ENCODE data around the gene SMIM36. TPM values are rescaled to one million over a fixed set of nuclear protein-coding genes. Genes with fewer than 3 reads are reported as not detected.

Gene SMIM36
- total and polyA plus RNA-seq, 11 donors: not detected

- intact Hi-C loops (cut with DNase I): loop anchor here in 1 of 10 donors (10.0 kb wide), 1 partner anchor 872 kb away; no protein-coding TSS in a partner anchor
These were observed 68.8 kb downstream of the SMIM36 start for GRCh38 chr17:55442462-55442861.

GRCh38 chr17:55441544-55441943 lies 69.7 kb downstream of the SMIM36 start:
- Histone ChIP-seq H3K36me3 (no peaks in the 10 kb centered on the region), H3K4me3 (no peak overlapping the region), H3K4me1 (peaks cover 0 to 23% (median 0%) of the 10 kb centered on the region in 12 donors), H3K27me3 (no peaks in the 10 kb centered on the region), H3K27ac (peak overlapping the region in 1 of 12 donors; percentile 88), H3K9me3 (no peaks in the 10 kb centered on the region)
- no peak for TF ChIP-seq POLR2A (IDR thresholded peaks at IDR 0.05)
- TF ChIP-seq, protein P1, sequence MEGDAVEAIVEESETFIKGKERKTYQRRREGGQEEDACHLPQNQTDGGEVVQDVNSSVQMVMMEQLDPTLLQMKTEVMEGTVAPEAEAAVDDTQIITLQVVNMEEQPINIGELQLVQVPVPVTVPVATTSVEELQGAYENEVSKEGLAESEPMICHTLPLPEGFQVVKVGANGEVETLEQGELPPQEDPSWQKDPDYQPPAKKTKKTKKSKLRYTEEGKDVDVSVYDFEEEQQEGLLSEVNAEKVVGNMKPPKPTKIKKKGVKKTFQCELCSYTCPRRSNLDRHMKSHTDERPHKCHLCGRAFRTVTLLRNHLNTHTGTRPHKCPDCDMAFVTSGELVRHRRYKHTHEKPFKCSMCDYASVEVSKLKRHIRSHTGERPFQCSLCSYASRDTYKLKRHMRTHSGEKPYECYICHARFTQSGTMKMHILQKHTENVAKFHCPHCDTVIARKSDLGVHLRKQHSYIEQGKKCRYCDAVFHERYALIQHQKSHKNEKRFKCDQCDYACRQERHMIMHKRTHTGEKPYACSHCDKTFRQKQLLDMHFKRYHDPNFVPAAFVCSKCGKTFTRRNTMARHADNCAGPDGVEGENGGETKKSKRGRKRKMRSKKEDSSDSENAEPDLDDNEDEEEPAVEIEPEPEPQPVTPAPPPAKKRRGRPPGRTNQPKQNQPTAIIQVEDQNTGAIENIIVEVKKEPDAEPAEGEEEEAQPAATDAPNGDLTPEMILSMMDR (IDR thresholded peaks at IDR 0.05): no peak
- no peak for DNase-seq
- 72 to 79% (median 74%) methylated on average over 2 of the region's 2 CpGs for WGBS, 4 donors
- intact Hi-C loops (cut with DNase I): loop anchor here in 1 of 10 donors (10.0 kb wide), 1 partner anchor 873 kb away; no protein-coding TSS in a partner anchor
- no peak for ATAC-seq

More at GRCh38 chr17:55442462-55442861, 68.8 kb downstream of the SMIM36 start:
- WGBS, 4 donors: 36 to 56% (median 41%) methylated on average over 5 of the region's 5 CpGs
- Histone ChIP-seq H3K4me1 (peaks cover 0 to 18% (median 0%) of the 10 kb centered on the region in 12 donors), H3K36me3 (no peaks in the 10 kb centered on the region), H3K9me3 (no peaks in the 10 kb centered on the region), H3K27me3 (no peaks in the 10 kb centered on the region), H3K4me3 (no peak overlapping the region), H3K27ac (peak overlapping the region in 1 of 12 donors; percentile 88)
- no peak for TF ChIP-seq POLR2A (IDR thresholded peaks at IDR 0.05)
- TF ChIP-seq, protein P1 (IDR thresholded peaks at IDR 0.05): no peak
- ATAC-seq (peak in 2 of 4 donors; percentile 53 to 73), DNase-seq (no peak)

DNA sequence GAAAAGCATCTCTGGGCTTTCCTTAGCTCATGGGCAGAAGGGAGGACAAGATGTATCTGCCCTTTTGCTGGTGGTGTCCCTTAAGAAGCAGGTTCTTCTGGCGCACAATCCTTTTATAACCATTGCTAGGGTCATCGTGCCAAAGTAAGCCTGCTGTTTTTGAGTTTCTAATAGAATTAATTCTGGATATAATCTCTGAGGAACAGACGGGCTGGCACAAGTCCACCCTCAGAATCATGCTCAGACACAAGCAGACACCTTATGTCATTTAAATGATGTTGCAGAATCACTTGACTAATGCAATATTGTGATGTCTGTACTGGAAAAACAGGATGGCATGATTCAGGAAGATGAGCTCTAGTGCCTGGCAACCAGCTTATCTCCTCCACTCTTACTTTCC lies 70.9 kb downstream of the SMIM36 start:
- no peak for ATAC-seq
- Histone ChIP-seq H3K4me1 (peaks cover 0 to 26% (median 0%) of the 10 kb centered on the region in 12 donors), H3K27ac (peak overlapping the region in 1 of 12 donors; percentile 88), H3K9me3 (no peaks in the 10 kb centered on the region), H3K36me3 (no peaks in the 10 kb centered on the region), H3K27me3 (no peaks in the 10 kb centered on the region), H3K4me3 (no peak overlapping the region)
- TF ChIP-seq POLR2A (IDR thresholded peaks at IDR 0.05): no peak
- TF ChIP-seq, protein P1 (IDR thresholded peaks at IDR 0.05): no peak
- no peak for DNase-seq
- intact Hi-C loops (cut with DNase I): loop anchor here in 1 of 10 donors (10.0 kb wide), 1 partner anchor 874 kb away; no protein-coding TSS in a partner anchor
- WGBS, 4 donors: 66 to 85% (median 79%) methylated on average over 3 of the region's 3 CpGs

DNA sequence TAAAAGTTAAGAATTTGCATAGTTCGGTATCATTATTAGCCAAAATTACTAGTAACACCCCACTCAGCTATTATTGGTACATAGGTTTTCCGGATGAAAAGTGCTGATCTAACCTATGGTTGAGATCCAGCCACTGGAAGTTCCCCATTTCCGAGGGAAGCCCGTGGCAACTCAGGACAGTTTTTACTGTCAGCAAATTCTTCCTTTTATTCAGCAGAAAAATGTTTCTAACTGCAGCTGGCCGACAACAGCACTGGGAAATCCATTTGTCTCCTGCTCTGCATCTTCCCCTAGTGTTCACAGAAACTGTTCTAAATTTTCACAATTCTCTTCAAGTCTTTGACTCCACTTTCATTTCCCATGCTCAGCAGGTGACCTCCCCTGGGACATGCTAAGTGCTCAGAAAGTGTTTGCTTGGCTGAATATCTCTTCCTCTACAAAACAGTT lies 74.1 kb downstream of the SMIM36 start:
- no peaks in the 10 kb centered on the region for H3K27me3 ChIP-seq
- WGBS, 4 donors: 49 to 59% (median 56%) methylated on average over 5 of the region's 5 CpGs
- peak in 2 of 4 donors; percentile 16 to 45 for ATAC-seq
- peaks cover 0 to 35% (median 0%) of the 10 kb centered on the region in 12 donors for H3K4me1 ChIP-seq
- H3K4me3 ChIP-seq: no peak overlapping the region
- intact Hi-C loops (cut with DNase I): no loop called here
- TF ChIP-seq POLR2A (IDR thresholded peaks at IDR 0.05): no peak
- TF ChIP-seq, protein P1 (IDR thresholded peaks at IDR 0.05): no peak
- H3K9me3 ChIP-seq: no peaks in the 10 kb centered on the region
- H3K36me3 ChIP-seq: no peaks in the 10 kb centered on the region
- H3K27ac ChIP-seq: peak overlapping the region in 1 of 12 donors; percentile 79
- peak in 1 of 5 donors; percentile 42 for DNase-seq
